GM21423 (cell line): ENCODE measurements around the gene KNTC1.
"Not testable (repeated sequence)": the region's sequence is repeated elsewhere in the genome, so short reads cannot be mapped to it uniquely, and the experiment has no call there.

ENCODE experiments used
- ATAC-seq: cut with Tn5 transposase; IDR thresholded peaks from one replicate; pipeline ENCODE4 v1.9.1; 2021; ENCODE audit warnings: mild to moderate bottlenecking, moderate library complexity; ENCODE audit not compliant: unreplicated experiment

The KNTC1 gene

GRCh38 chr12:122506393-122506938 is 20.6 kb upstream of the KNTC1 start:
- ATAC-seq, result no peak

- ATAC-seq, result no peak
Observed at GRCh38 chr12:122508163-122508562, 18.9 kb upstream of the KNTC1 start.

- ATAC-seq, result not testable (repeated sequence)
Observed at GRCh38 chr12:122513028-122513427, 14.0 kb upstream of the KNTC1 start.

- no peak for ATAC-seq
Observed at GRCh38 chr12:122513660-122514059, 13.4 kb upstream of the KNTC1 start.

- ATAC-seq, result no peak
Observed at GRCh38 chr12:122515275-122515674, 11.8 kb upstream of the KNTC1 start.

GRCh38 chr12:122516544-122517361 is 10.3 kb upstream of the KNTC1 start:
- no peak for ATAC-seq

- no peak for ATAC-seq
Observed at GRCh38 chr12:122517877-122518276, 9.2 kb upstream of the KNTC1 start.

GRCh38 chr12:122518908-122519307 is 8.1 kb upstream of the KNTC1 start:
- no peak for ATAC-seq

GRCh38 chr12:122519418-122519817 is 7.6 kb upstream of the KNTC1 start:
- no peak for ATAC-seq

GRCh38 chr12:122520676-122521075 is 6.4 kb upstream of the KNTC1 start:
- no peak for ATAC-seq

- ATAC-seq, result no peak
Observed at GRCh38 chr12:122523280-122523679, 3.8 kb upstream of the KNTC1 start.

GRCh38 chr12:122523846-122524718 is 3.0 kb upstream of the KNTC1 start:
- ATAC-seq, result no peak

- ATAC-seq, result no peak
Observed at GRCh38 chr12:122527478-122527944, 462 bp downstream of the KNTC1 start.

- no peak for ATAC-seq
Observed at GRCh38 chr12:122528582-122528981, 1.5 kb downstream of the KNTC1 start.

- no peak for ATAC-seq
Observed at GRCh38 chr12:122528992-122529391, 1.9 kb downstream of the KNTC1 start.

GRCh38 chr12:122533856-122534255 is 6.8 kb downstream of the KNTC1 start:
- no peak for ATAC-seq

GRCh38 chr12:122537021-122537420 is 10.0 kb downstream of the KNTC1 start:
- ATAC-seq, result no peak

GRCh38 chr12:122538496-122538895 is 11.4 kb downstream of the KNTC1 start:
- no peak for ATAC-seq

GRCh38 chr12:122544537-122544936 is 17.5 kb downstream of the KNTC1 start:
- no peak for ATAC-seq

- peak; percentile 86 for ATAC-seq
Observed at GRCh38 chr12:122545855-122546254, 18.8 kb downstream of the KNTC1 start.

- ATAC-seq, result no peak
Observed at GRCh38 chr12:122547330-122547729, 20.3 kb downstream of the KNTC1 start.
